K562 (cell line): Measurements from ENCODE around the gene UBE2J2. TPM values are rescaled to one million over a fixed set of nuclear protein-coding genes. Genes with fewer than 3 reads are reported as not detected.

Experiments used
- EHMT2 ChIP-seq: fragments of 450-650 bp; IDR thresholded peaks from 2 replicates; pipeline ENCODE4 v1.6.1; 2018; ENCODE audit warnings: antibody characterized with exemption
- NCOA4 ChIP-seq: fragments of 450-650 bp; IDR thresholded peaks from 2 replicates; pipeline ENCODE4 v1.6.1; 2018; ENCODE audit warnings: mild to moderate bottlenecking; ENCODE audit not compliant: partially characterized antibody
- RBM17 ChIP-seq: fragments of 200-400 bp; formaldehyde crosslinking; IDR thresholded peaks from 2 replicates; pipeline ENCODE4 v1.6.1; 2017; ENCODE audit warnings: low read depth, mild to moderate bottlenecking, low read length, borderline replicate concordance
- RBM34 ChIP-seq: fragments of 200-400 bp; formaldehyde crosslinking; IDR thresholded peaks from 2 replicates; pipeline ENCODE4 v1.6.1; 2018; ENCODE audit warnings: low read length, borderline replicate concordance; ENCODE audit not compliant: insufficient read depth
- REST ChIP-seq, 2 experiments: fragments of 450-650 bp; formaldehyde crosslinking in 1 of 2; IDR thresholded peaks; 2 replicates each; pipeline versions ENCODE4 v1.4.0 to v1.6.1; 2014 to 2020; ENCODE audit warnings: mild to moderate bottlenecking in 2 of 2, borderline replicate concordance in 1 of 2, low read depth in 1 of 2
- TAL1 ChIP-seq: fragments of 450-650 bp; IDR thresholded peaks from 2 replicates; pipeline ENCODE4 v1.6.1; 2016; ENCODE audit warnings: mild to moderate bottlenecking
- ZNF197 ChIP-seq: fragments of 200-800 bp; sonication (Bioruptor generic); IDR thresholded peaks from 2 replicates; pipeline ENCODE4 v1.6.1; 2016; ENCODE audit warnings: low read depth, missing genetic modification characterization, missing compliant biosample characterization
- ZNF217 ChIP-seq: sonication (generic); formaldehyde crosslinking; IDR thresholded peaks from 2 replicates; pipeline ENCODE4 v1.8.0; 2022; ENCODE audit warnings: mild to moderate bottlenecking, missing genetic modification reagents
- ZNF561 ChIP-seq: fragments of 450-650 bp; formaldehyde crosslinking; conservative IDR thresholded peaks from 2 replicates; pipeline ENCODE4 v1.4.0; 2020; ENCODE audit warnings: mild to moderate bottlenecking, moderate library complexity
- ZSCAN32 ChIP-seq: fragments of 450-650 bp; formaldehyde crosslinking; IDR thresholded peaks from 2 replicates; pipeline ENCODE4 v1.4.0; 2020; ENCODE audit warnings: mild to moderate bottlenecking, moderate library complexity
- polyA plus RNA-seq, 8 experiments: library from polyadenylated mRNA; depleted of rRNA in 4 of 8; stranded (reverse) in 5 of 8; unstranded in 3 of 8; fragments of >200 nt; fragmentation: Nextera tagmentation in 2 of 8; fragmentation: Illumina TruSeq in 1 of 8; extraction: Ambion mirVana in 2 of 8; extraction: Trizol in 1 of 8; gene quantifications; 2 replicates each; pipeline versions ENCODE4 v1.2.1 to v1.2.3, GENCODE V29; 2011 to 2014; ENCODE audit warnings: inconsistent platforms in 1 of 8, missing spikeins in 1 of 8
- total RNA-seq, 7 experiments: library from RNA; depleted of rRNA in 6 of 7; stranded (reverse); fragments of >200 nt in 6 of 7; fragmentation: Illumina TruSeq in 2 of 7; extraction: Trizol in 2 of 7; gene quantifications; 2 replicates each; pipeline versions ENCODE4 v1.2.1 to v1.2.3, GENCODE V29; 2011 to 2021; ENCODE audit warnings: low replicate concordance in 1 of 7
- TF ChIP-seq, protein P1 (sequence below): fragments of 450-650 bp; formaldehyde crosslinking; IDR thresholded peaks from 2 replicates; pipeline ENCODE4 v1.4.0; 2022; ENCODE audit warnings: mild to moderate bottlenecking, moderate library complexity
- TF ChIP-seq, protein P2 (sequence below): sonication (generic); formaldehyde crosslinking; IDR thresholded peaks from 2 replicates; pipeline ENCODE4 v1.8.0; 2023; ENCODE audit warnings: mild to moderate bottlenecking, missing genetic modification reagents

The UBE2J2 gene
- total and polyA plus RNA-seq, 9 of the 15 experiments (the other 6 are each of a cell fraction or from before 2014, with no cell fraction given) = 0.93 to 112 (median 75.5) TPM

DNA sequence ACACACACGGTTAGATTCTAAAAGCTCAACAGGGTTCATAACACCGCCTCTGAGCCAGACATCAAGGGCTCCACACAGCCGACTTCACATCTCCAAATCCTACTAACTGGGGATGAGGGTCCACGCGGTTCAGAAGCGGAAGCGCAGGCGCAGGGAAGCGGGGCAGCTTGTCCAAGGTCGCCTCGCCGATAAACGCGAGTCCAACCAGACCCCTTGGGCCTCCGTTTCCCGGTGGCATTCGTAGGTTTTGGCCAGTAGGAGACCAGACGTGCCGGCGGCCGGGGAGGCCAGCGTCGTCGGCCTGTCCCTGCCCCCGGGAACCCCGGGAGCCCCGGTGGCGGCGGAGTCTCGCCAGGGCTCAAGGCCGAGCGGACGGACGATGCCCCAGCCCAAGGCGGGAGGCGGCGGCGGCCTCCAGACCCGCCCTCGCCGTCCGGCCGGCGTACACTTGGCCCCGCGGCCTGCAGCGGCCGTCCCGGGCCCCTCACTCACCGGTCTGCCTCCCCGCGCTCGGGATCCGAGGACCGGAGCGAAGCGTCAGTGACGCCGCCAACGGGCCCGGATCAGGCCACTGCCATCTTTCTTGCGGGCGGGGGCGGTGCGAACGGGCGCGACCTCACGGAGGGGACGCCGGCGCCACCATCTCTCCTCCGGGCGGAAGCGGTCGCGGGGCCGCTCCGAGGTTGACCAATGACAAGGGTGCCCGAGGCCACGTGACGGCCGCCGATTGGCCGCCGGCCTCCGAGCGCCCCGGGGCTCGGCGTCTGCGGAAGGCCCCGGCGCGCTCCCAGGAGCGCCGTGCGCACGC, 42.0 kb downstream of the UBE2J2 start, which contains the start of gene SDF4 (continued):
- TF ChIP-seq, protein P1, sequence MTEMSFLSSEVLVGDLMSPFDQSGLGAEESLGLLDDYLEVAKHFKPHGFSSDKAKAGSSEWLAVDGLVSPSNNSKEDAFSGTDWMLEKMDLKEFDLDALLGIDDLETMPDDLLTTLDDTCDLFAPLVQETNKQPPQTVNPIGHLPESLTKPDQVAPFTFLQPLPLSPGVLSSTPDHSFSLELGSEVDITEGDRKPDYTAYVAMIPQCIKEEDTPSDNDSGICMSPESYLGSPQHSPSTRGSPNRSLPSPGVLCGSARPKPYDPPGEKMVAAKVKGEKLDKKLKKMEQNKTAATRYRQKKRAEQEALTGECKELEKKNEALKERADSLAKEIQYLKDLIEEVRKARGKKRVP (CRISPR knock-in tag) = no peak
- TF ChIP-seq REST (IDR thresholded peaks at IDR 0.05; ENCODE audit: borderline replicate concordance) (peak; percentile 93), REST (CRISPR knock-in tag; IDR thresholded peaks at IDR 0.05; ENCODE audit: low read depth) (peak; percentile 83), RBM34 (peak; percentile 58), RBM17 (no peak), NCOA4 (no peak), ZNF217 (CRISPR knock-in tag) (no peak), ZSCAN32 (no peak), ZNF561 (CRISPR knock-in tag) (no peak), EHMT2 (no peak), ZNF197 (no peak), TAL1 (no peak)
- TF ChIP-seq, protein P2, sequence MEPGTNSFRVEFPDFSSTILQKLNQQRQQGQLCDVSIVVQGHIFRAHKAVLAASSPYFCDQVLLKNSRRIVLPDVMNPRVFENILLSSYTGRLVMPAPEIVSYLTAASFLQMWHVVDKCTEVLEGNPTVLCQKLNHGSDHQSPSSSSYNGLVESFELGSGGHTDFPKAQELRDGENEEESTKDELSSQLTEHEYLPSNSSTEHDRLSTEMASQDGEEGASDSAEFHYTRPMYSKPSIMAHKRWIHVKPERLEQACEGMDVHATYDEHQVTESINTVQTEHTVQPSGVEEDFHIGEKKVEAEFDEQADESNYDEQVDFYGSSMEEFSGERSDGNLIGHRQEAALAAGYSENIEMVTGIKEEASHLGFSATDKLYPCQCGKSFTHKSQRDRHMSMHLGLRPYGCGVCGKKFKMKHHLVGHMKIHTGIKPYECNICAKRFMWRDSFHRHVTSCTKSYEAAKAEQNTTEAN (CRISPR knock-in tag) = no peak
